Calu3 (cell line): ENCODE data around the gene MYH9. TPM values are rescaled to one million over a fixed set of nuclear protein-coding genes. Genes with fewer than 3 reads are reported as not detected.
A peak's percentile ranks its signal among the peaks of the same experiment; 100 is the strongest.
"Not testable (repeated sequence)": the region's sequence is repeated elsewhere in the genome, so short reads cannot be mapped to it uniquely, and the experiment has no call there.

ENCODE experiments used
- BruUV-seq: library from RNA; stranded (reverse); fragments of 400-500 nt; replicated peaks from 2 replicates; lab custom pipeline; 2021; lab: Mats Ljungman, UMichigan
- CTCF ChIA-PET: fragments of 300-600 bp; sonication (Branson Sonifier 250); formaldehyde crosslinking; loops from one replicate; lab custom pipeline; 2022; ENCODE audit warnings: antibody characterized with exemption; lab: Charles Lee
- DNase-seq: peaks from one replicate; pipeline ENCODE4 v3.0.0; 2022
- H3K27ac Mint-ChIP-seq: one replicate; pipeline ENCODE4 v1.8.0; 2022; ENCODE audit warnings: mixed read lengths; ENCODE audit not compliant: unreplicated experiment
- H3K27me3 Mint-ChIP-seq: one replicate; pipeline ENCODE4 v1.8.0; 2022; ENCODE audit warnings: mixed read lengths; ENCODE audit not compliant: unreplicated experiment
- H3K36me3 Mint-ChIP-seq: one replicate; pipeline ENCODE4 v1.8.0; 2022; ENCODE audit warnings: mild to moderate bottlenecking, moderate library complexity, mixed read lengths; ENCODE audit not compliant: insufficient read depth, unreplicated experiment
- H3K4me1 Mint-ChIP-seq: one replicate; pipeline ENCODE4 v1.8.0; 2022; ENCODE audit warnings: mild to moderate bottlenecking, low read depth, mixed read lengths; ENCODE audit not compliant: unreplicated experiment
- H3K4me3 Mint-ChIP-seq: one replicate; pipeline ENCODE4 v1.8.0; 2022; ENCODE audit warnings: mild to moderate bottlenecking, low read depth, moderate library complexity, mixed read lengths; ENCODE audit not compliant: unreplicated experiment
- H3K9me3 Mint-ChIP-seq: one replicate; pipeline ENCODE4 v1.8.0; 2022; ENCODE audit warnings: low read depth, mixed read lengths; ENCODE audit not compliant: unreplicated experiment
- intact Hi-C: fragments of 100-400 bp; cut with micrococcal nuclease; formaldehyde crosslinking; loops from one replicate; pipeline ENCODE4 v1.10.0; 2022; ENCODE audit not compliant: unreplicated experiment
- total RNA-seq: library from RNA; stranded (reverse); gene quantifications from 2 replicates; pipeline ENCODE4 v1.2.3, GENCODE V29; 2022
- TF ChIP-seq, protein P1 (sequence below): fragments of 200-600 bp; IDR thresholded peaks from one replicate; pipeline ENCODE4 v1.8.0; 2022; ENCODE audit warnings: antibody characterized with exemption; ENCODE audit not compliant: unreplicated experiment

The MYH9 gene
- total RNA-seq, 1 experiment from 2014 or later, result 606 TPM

DNA sequence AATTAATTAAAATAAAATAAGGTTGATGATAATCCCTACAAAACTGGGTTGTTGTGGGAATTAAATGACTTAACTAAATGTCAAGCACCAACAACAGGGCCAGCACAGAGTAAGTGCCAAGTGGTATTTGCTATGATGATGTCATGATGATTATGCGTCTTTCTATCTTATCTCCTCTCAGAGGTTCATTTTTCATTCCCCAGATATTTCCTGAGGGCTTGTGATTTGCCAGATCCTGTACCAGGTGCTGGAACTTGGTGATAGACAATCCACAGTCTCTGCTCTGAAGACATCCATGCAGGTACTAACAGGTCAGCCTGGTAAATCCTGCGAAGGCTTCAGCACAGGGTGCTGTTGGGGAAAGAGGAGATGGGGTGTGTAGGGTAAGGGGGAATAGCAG is 8.1 kb upstream of the MYH9 start:
- H3K4me3 Mint-ChIP-seq, result no peak overlapping the region
- TF ChIP-seq, protein P1, sequence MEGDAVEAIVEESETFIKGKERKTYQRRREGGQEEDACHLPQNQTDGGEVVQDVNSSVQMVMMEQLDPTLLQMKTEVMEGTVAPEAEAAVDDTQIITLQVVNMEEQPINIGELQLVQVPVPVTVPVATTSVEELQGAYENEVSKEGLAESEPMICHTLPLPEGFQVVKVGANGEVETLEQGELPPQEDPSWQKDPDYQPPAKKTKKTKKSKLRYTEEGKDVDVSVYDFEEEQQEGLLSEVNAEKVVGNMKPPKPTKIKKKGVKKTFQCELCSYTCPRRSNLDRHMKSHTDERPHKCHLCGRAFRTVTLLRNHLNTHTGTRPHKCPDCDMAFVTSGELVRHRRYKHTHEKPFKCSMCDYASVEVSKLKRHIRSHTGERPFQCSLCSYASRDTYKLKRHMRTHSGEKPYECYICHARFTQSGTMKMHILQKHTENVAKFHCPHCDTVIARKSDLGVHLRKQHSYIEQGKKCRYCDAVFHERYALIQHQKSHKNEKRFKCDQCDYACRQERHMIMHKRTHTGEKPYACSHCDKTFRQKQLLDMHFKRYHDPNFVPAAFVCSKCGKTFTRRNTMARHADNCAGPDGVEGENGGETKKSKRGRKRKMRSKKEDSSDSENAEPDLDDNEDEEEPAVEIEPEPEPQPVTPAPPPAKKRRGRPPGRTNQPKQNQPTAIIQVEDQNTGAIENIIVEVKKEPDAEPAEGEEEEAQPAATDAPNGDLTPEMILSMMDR, result no peak
- peaks cover 17% of the 10 kb centered on the region for H3K36me3 Mint-ChIP-seq
- no TSS peak for BruUV-seq
- CTCF ChIA-PET, result interaction anchor here (0.9 to 1.2 kb wide), 3 partner anchors 14 to 66 kb away, joined by 4 to 5 read pairs (median 4); no protein-coding TSS in a partner anchor
- H3K27me3 Mint-ChIP-seq, result no peaks in the 10 kb centered on the region
- H3K27ac Mint-ChIP-seq, result peak overlapping the region; percentile 30
- intact Hi-C loops, result no loop called here
- H3K9me3 Mint-ChIP-seq, result no peaks in the 10 kb centered on the region
- peaks cover 57% of the 10 kb centered on the region for H3K4me1 Mint-ChIP-seq
- no peak for DNase-seq

DNA sequence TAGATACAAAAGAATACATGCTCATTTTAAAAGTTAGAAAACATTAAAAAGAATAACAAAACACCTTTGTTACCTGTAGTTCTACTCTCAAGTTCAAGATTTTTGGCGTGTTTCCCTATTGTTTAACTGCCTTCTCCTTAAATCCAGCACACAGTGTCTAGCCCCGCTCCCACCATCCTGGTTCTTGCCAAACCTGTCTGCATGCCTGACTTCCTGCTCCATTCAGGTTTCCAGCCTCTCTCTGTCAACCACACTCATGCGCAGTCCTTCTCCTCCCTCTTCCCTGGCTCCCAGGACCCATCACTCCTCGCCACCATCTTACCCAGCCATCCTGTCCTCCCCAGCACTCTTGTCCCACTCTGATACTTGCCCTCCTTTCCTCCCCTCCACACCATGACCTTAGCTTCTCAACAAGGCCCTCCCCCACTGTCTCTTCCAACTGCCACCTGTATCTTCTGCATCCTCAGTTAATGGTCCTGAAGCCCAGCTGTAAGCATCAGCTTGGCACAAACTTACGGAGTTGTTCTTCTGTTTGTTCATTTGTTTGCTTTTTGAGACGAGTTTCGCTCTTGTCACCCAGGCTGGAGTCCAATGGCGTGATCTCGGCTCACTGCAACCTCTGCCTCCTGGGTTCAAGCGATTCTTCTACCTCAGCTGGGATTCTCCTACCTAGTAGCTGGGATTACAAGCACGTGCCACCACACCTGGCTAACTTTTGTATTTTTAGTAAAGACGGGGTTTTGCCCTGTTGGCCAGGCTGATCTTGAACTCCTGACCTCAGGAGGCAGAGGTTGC is 7.5 kb upstream of the MYH9 start:
- intact Hi-C loops, result no loop called here
- peaks cover 17% of the 10 kb centered on the region for H3K36me3 Mint-ChIP-seq
- no TSS peak for BruUV-seq
- H3K9me3 Mint-ChIP-seq, result no peaks in the 10 kb centered on the region
- H3K4me3 Mint-ChIP-seq, result no peak overlapping the region
- peak; percentile 50 for DNase-seq
- CTCF ChIA-PET, result no interaction called here
- peak overlapping the region; percentile 49 for H3K27ac Mint-ChIP-seq
- TF ChIP-seq, protein P1, result no peak
- no peaks in the 10 kb centered on the region for H3K27me3 Mint-ChIP-seq
- peaks cover 57% of the 10 kb centered on the region for H3K4me1 Mint-ChIP-seq

DNA sequence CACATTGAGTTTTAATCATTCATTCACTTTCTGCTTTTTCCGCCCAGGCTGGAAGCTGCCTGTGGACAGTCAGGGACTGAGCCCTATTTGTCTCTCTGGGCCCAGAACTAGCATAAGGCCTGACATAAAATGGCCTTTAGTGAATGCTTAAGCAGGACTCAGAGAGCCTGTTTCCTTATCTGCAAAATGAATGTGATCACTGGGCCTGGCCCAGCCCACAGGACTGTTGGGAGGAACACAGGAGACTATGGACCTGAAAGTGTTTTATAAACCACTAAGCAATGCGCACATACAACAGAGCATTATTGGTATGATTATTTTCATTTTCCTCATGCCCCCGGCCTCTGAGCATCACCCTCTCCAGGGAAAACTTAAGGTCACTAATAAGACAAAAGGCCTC is 3.9 kb upstream of the MYH9 start:
- Mint-ChIP-seq H3K27me3 (no peaks in the 10 kb centered on the region), H3K27ac (no peak overlapping the region), H3K9me3 (no peaks in the 10 kb centered on the region), H3K4me1 (peaks cover 35% of the 10 kb centered on the region), H3K4me3 (no peak overlapping the region), H3K36me3 (peaks cover 26% of the 10 kb centered on the region)
- CTCF ChIA-PET, result no interaction called here
- no peak for DNase-seq
- no TSS peak for BruUV-seq
- intact Hi-C loops, result no loop called here
- TF ChIP-seq, protein P1, result no peak

DNA sequence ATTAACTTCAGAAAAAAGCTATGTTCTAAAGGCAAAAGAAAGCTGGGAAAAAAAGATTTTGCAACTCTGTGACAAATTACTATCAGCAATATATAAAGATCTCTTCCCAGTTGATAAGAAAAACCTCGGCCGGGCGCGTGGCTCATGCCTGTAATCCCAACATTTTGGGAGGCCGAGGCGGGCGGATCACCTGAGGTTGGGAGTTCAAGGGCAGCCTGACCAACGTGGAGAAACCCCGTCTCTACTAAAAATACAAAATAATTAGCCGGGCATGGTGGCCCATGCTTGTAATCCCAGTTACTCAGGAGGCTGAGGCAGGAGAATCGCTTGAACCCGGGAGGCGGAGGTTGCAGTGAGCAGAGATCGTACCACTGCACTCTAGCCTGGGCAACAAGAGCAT is 1.4 kb upstream of the MYH9 start:
- not testable (repeated sequence) for DNase-seq, H3K27ac Mint-ChIP-seq, H3K9me3 Mint-ChIP-seq, H3K27me3 Mint-ChIP-seq, BruUV-seq
- H3K4me1 Mint-ChIP-seq, result peaks cover 27% of the 10 kb centered on the region
- intact Hi-C loops, result loop anchor here (5.0 kb wide), 2 partner anchors 63 to 78 kb away; no protein-coding TSS in a partner anchor
- CTCF ChIA-PET, result interaction anchor here (1.0 to 1.7 kb wide), 2 partner anchors 9 to 93 kb away, joined by 3 to 5 read pairs; partner anchors contain the start of gene TXN2
- peaks cover 43% of the 10 kb centered on the region for H3K36me3 Mint-ChIP-seq
- peak overlapping the region; percentile 73 for H3K4me3 Mint-ChIP-seq

DNA sequence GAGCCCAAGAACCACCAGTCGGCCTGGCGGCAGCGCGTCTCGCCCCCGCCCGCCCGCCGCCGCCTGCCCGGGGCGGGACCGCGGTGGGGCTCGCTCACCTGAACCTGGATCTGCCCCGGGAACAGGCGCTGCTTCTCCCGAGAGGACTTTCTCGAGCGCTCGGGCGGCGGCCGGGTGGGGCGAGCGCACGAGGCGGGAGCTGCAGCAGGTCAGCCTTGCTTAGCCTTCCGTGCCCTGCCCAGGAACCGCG is 133 bp downstream of the MYH9 start:
- H3K9me3 Mint-ChIP-seq, result no peaks in the 10 kb centered on the region
- TF ChIP-seq, protein P1, result no peak
- DNase-seq, result no peak
- peaks cover 34% of the 10 kb centered on the region for H3K4me1 Mint-ChIP-seq
- H3K4me3 Mint-ChIP-seq, result peak overlapping the region; percentile 73
- no peaks in the 10 kb centered on the region for H3K27me3 Mint-ChIP-seq
- CTCF ChIA-PET, result interaction anchor here (0.9 to 1.8 kb wide), 10 partner anchors 8 to 94 kb away, joined by 3 to 7 read pairs (median 4); partner anchors contain the start of gene TXN2
- BruUV-seq, result no TSS peak
- H3K27ac Mint-ChIP-seq, result peak overlapping the region; percentile 82
- intact Hi-C loops, result loop anchor here (5.0 kb wide), 2 partner anchors 65 to 80 kb away; no protein-coding TSS in a partner anchor
- H3K36me3 Mint-ChIP-seq, result peaks cover 56% of the 10 kb centered on the region
